Embryonic facial prominence (tissue), 1 donor: ENCODE data around the gene CIRBP.
A peak's percentile ranks its signal among the peaks of the same experiment; 100 is the strongest.

ENCODE experiments used
- DNase-seq: peaks from one replicate; pipeline ENCODE4 v3.0.0-alpha.2; 2016; ENCODE audit errors: extremely low spot score

Gene CIRBP

GRCh38 chr19:1269065-1269477, at the start of gene CIRBP:
CIRBP (plus strand) TSS chr19:1269332; CDS start chr19:1270934, 1,602 bp downstream.
- DNase-seq = peak; percentile 98

GRCh38 chr19:1219786-1220476, 49.2 kb upstream of the CIRBP start:
- DNase-seq = no peak

GRCh38 chr19:1220477-1220930, 48.6 kb upstream of the CIRBP start:
- no peak for DNase-seq

GRCh38 chr19:1220976-1221903, 47.9 kb upstream of the CIRBP start:
- no peak for DNase-seq

GRCh38 chr19:1221904-1222255, 47.3 kb upstream of the CIRBP start:
- no peak for DNase-seq

GRCh38 chr19:1222394-1222793, 46.7 kb upstream of the CIRBP start:
- no peak for DNase-seq

- no peak for DNase-seq
These were observed 45.9 kb upstream of the CIRBP start for GRCh38 chr19:1223018-1223855.

GRCh38 chr19:1224047-1224825, 44.9 kb upstream of the CIRBP start:
- no peak for DNase-seq

GRCh38 chr19:1224847-1225246, 44.3 kb upstream of the CIRBP start:
- DNase-seq = no peak

GRCh38 chr19:1225440-1226226, 43.5 kb upstream of the CIRBP start:
- no peak for DNase-seq

GRCh38 chr19:1226227-1226518, 43.0 kb upstream of the CIRBP start:
- no peak for DNase-seq

- no peak for DNase-seq
These were observed 42.4 kb upstream of the CIRBP start for GRCh38 chr19:1226522-1227303.

GRCh38 chr19:1227304-1228054, 41.7 kb upstream of the CIRBP start:
- DNase-seq = no peak

GRCh38 chr19:1228161-1228957, 40.8 kb upstream of the CIRBP start:
- DNase-seq = no peak

GRCh38 chr19:1229056-1229923, 39.8 kb upstream of the CIRBP start:
- DNase-seq = no peak

- DNase-seq = no peak
These were observed 39.0 kb upstream of the CIRBP start for GRCh38 chr19:1229924-1230782.
